Midbrain (tissue), 1 donor: ENCODE results near the gene TMEM170B.

ENCODE experiments used
- DNase-seq: peaks from one replicate; lab custom pipeline; 2025; lab: John Stamatoyannopoulos, UW

TMEM170B gene

DNA sequence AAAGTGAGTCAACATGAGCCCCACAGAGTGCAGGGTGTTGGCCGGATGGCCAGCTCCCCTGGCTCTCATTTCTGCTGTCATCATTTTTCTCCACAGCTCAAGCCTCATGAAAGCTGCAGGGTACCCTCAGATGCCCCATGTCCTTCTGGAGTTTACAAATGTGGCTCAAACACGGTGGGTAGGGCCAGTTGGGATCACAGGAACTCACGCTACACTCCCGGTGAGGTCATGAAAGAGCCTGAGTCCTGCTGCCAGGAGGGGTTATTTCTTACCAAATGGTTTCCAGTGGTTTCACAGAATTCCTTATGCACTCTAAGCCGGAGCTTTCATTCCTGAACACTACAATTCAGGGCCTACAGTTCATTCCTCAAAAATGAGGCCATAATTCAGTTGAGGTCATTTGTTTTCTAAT is 78.7 kb downstream of the TMEM170B start:
- no peak for DNase-seq

- no peak for DNase-seq
Measured at GRCh38 chr6:11618533-11618932, 81.0 kb downstream of the TMEM170B start.

- DNase-seq: no peak
Measured at GRCh38 chr6:11621119-11621518, 83.6 kb downstream of the TMEM170B start.

DNA sequence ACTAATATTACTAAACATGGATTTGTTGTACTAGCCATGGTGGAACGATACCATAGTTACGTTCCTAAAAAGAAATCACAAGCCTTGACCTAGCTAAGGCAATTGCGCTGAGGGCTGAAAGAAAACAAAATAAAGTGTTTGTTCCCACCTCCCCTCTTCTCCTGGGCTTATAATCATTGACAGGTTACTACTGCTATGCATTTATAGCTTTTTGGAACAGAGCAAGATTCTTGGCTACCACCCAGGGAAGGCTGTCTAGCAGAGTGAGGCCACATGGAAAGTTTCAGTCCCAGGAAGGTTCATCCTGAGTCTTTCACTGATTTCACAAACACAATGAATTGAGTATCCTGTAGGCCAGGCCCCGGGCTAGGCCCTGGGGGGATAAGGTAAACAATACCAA is 84.6 kb downstream of the TMEM170B start:
- DNase-seq: no peak

DNA sequence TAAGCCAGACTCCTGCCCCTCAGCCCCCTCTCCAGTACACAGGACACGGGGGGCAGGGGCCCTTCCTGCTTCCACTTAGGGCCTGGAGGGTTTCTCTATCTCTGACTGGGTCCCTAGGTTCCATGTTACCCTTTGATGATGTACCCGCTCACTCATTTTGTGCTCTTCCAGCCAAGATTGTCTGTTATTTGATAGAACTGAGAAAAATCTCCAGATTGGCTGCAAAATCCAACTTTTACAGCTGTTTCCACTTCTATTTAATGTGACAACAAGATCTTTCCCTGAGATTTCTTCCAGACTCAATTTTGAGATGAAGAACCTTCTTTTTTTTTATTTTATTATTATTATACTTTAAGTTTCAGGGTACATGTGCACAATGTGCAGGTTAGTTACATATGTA is 85.7 kb downstream of the TMEM170B start:
- DNase-seq: no peak

- DNase-seq: no peak
Measured at GRCh38 chr6:11625302-11625701, 87.8 kb downstream of the TMEM170B start.

- DNase-seq: no peak
Measured at GRCh38 chr6:11626356-11626755, 88.8 kb downstream of the TMEM170B start.

DNA sequence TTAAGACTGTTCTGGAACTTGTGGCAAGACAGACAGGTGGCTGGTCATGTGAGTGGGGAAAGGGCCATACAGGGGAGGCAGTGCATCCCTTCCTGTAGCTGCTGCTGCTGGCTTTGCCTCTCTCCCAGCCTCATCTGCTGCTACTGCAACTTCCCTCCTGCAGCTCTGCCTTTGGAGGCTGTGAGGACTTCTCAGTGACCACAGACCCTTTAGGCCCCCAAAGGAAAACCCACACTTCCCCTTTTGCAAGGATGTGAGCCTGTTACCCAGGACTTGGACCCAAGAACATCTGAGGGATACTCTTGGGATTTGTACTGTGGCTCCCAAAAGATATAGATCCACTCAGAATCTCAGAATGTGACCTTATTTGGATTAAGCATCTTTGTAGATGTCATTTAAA is 91.0 kb downstream of the TMEM170B start:
- no peak for DNase-seq

DNA sequence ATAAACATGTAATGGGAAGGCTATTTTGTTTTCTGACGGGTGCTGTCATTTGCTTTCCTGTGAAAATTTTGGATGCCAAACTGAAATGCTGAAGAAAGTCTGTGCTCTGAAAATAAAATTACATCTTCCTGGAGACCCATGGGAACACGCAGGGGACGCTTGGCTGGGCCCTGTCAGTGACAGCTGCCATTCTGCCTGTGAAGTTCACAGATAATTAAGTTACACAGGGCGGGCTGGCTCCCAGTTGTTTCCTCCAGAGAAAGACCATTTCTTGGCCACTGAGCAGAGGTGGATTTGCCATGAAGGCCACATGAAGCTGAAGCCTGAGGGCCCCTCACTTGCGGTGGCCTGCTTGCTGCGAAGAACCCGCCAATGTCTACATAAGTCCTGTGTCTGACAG is 93.5 kb downstream of the TMEM170B start:
- no peak for DNase-seq

DNA sequence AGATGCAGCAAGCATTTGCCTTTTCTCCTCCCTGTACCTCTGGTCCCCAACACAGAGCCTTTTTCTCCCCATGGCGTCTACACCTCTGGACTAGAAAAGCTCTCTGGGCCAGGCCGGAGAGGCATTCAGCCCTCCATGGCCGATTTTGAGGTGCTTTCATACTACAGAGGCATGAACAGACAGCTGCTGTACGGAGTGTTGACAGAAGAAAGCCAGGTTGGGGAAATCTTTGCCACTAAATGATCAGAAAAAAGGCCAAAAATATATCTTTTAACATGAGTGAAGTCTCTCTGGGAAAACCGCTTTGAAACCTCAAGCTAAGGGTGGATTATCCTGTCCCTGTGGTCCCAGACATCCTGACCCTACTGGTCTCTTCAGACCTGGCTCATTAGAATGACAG is 94.0 kb downstream of the TMEM170B start:
- DNase-seq: no peak

DNA sequence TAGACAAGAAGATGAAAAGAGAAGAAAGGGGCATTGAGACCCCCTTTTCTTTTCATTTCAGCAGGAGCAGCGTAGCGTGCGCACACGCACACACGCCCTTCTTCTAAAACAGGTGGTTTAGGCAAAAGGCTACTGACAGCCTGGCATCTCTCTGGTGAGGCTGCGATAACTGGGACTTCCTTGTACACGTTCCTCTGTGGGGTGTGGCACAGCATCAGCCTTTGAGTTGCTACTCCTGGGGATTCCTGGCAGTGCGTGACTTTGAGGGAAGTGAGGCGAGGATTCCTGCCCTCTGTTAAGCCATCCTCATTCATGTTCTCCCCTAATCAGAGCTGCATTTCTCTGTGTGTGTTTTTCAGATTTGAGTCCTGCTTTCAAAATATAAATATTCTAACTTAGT is 94.7 kb downstream of the TMEM170B start:
- DNase-seq: no peak

GRCh38 chr6:11632795-11633511 is 95.4 kb downstream of the TMEM170B start:
- no peak for DNase-seq
